Stimulated activated CD8-positive, alpha-beta memory T cell treated with anti-CD3 and anti-CD28 coated beads, Interleukin-15, amount 100 ng/mL, for 24 hours (primary cell): ENCODE data around the gene MLYCD.

Experiments
- DNase-seq: peaks from one replicate; pipeline ENCODE4 v3.0.0-alpha.2; 2020; ENCODE audit warnings: low read depth

Gene MLYCD

GRCh38 chr16:83956336-83957289 is 57.7 kb downstream of the MLYCD start:
- DNase-seq: peak; percentile 64

- DNase-seq: no peak
These were observed 58.5 kb downstream of the MLYCD start for GRCh38 chr16:83957296-83957855.

- no peak for DNase-seq
These were observed 59.4 kb downstream of the MLYCD start for GRCh38 chr16:83958137-83958845.

- no peak for DNase-seq
These were observed 60.1 kb downstream of the MLYCD start for GRCh38 chr16:83958846-83959565.

GRCh38 chr16:83959656-83960434 is 60.9 kb downstream of the MLYCD start:
- no peak for DNase-seq

GRCh38 chr16:83960521-83961249 is 61.8 kb downstream of the MLYCD start:
- no peak for DNase-seq

- no peak for DNase-seq
These were observed 62.7 kb downstream of the MLYCD start for GRCh38 chr16:83961591-83961990.

GRCh38 chr16:83963277-83964119 is 64.6 kb downstream of the MLYCD start:
- DNase-seq: no peak

- DNase-seq: no peak
These were observed 65.9 kb downstream of the MLYCD start for GRCh38 chr16:83964684-83965443.

GRCh38 chr16:83965444-83966152 is 66.7 kb downstream of the MLYCD start:
- no peak for DNase-seq

- no peak for DNase-seq
These were observed 67.3 kb downstream of the MLYCD start for GRCh38 chr16:83966153-83966696.

GRCh38 chr16:83967091-83967490 is 68.2 kb downstream of the MLYCD start:
- no peak for DNase-seq

- no peak for DNase-seq
These were observed 69.0 kb downstream of the MLYCD start, which contains the start of gene NECAB2 for GRCh38 chr16:83967838-83968305. Gene NECAB2, plus strand, starts transcription at chr16:83968244. Its CDS starts 405 bp downstream, at chr16:83968649.

GRCh38 chr16:83968306-83968851 is 69.5 kb downstream of the MLYCD start:
- DNase-seq: no peak

- no peak for DNase-seq
These were observed 70.2 kb downstream of the MLYCD start for GRCh38 chr16:83968891-83969649.

- DNase-seq: no peak
These were observed 71.0 kb downstream of the MLYCD start for GRCh38 chr16:83969771-83970429.
